ELF-1 (cell line): ENCODE measurements around the gene TMEM191C.
"Not testable (repeated sequence)": the region's sequence is repeated elsewhere in the genome, so short reads cannot be mapped to it uniquely, and the experiment has no call there.

Source experiments
- DNase-seq: peaks from one replicate; pipeline ENCODE4 v3.0.0-alpha.2; 2016; ENCODE audit warnings: low read depth, low spot score

Gene TMEM191C

DNA sequence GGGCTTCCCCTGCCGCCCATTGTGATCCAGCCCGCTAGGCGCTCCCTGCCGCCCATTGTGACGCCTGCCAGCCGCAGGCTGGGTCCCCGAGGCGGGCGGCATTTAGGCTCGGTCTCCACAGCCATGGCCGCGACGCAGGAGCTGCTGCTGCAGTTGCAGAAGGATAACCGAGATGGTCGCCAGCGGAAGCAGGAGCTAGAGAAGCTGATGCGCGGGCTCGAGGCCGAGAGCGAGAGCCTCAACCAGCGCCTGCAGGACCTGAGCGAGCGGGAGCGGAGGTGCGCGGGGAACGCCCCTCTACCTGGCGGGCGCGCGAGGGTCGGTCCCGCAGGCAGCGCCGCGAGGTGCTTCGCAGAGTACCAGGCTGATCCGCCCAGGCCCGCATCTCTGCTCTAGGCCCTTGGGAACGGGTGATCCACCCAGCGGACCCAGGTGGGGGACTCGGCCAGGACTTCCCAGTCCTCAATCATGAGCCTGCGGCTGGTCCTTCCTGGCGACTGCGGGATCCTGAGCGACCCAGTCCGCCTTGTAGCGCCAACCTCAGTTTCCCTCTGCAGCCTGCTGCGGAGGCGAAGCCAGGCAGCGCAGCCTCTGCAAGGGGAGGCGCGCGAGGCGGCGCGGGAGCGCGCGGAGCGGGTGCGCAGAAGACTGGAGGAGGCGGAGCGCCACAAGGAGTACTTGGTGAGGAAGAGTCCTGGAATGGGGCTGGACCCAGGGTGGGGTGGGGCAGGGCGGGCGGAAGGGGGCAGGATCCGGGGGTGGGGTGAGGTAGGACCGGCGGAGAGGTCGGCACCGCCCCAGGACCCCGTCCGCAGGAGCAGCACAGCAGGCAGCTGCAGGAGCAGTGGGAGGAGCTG is at the start of gene TMEM191C:
TSS of gene TMEM191C (plus strand) at position 51 of the 857 bp plus-strand sequence. CDS start at position 124, 73 bp downstream.
- not testable (repeated sequence) for DNase-seq

GRCh38 chr22:21417853-21418252 is 49.3 kb upstream of the TMEM191C start:
- not testable (repeated sequence) for DNase-seq

DNA sequence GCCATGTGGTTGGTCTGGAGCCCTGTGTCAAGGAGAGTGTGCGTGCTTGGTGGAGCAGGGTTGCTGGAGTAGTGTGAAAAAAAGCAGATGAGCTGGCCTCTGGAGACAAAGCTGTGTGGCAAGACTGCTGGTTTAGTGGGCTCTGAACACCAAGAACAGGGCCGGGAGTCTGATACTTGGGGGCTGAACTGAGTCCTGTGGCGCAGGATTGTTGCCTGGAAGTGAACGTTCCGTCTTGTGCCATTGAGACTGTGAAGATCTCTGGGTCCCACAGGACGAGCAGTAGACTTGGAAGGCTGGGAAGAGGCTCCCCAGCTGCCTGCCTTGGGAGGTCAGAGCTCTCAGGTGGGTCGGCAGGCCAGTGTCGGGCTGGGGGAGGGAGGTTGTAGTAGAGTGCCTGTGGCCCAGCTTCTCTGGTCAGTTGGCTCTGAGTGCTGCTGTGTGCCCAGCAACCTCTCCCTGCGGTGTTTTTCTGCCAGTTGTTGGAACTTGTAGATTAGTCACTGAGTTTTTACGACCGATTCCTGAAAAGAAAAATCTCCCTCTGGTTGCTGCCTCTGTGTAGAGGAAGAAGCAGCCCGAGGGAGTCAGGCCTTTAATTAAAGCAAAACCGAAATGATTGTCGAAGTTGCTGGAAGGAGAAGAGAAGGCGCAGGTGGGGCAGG is 48.1 kb upstream of the TMEM191C start:
- DNase-seq, result not testable (repeated sequence)

DNA sequence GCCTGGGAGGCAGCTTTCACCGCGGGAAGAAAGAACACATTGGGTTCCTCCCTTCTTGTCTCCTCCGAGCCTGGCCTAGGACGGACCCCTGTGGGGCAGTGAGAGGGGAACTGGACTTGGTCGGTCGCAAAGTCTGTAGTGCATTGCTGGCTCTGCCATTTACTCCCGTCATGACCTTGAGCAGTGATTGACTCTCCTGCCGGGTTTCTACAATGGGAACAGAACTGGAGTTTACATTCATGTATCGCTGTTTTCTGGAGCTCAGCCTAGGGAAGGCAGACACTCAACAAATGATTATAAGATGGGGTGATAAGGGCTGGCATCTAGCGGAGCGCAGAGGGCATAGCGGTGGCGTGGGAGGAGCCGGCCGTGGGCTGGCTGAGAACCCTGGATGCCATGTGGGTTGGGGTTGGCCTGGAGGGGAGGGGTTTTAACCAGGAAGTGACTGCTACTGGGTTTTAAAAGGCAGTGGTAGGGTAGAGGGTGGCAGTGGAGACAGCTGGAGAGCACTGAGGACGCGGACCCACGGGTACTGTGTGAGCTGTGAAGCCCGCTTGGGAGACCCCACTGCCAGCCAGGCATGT is 46.9 kb upstream of the TMEM191C start:
- not testable (repeated sequence) for DNase-seq

DNA sequence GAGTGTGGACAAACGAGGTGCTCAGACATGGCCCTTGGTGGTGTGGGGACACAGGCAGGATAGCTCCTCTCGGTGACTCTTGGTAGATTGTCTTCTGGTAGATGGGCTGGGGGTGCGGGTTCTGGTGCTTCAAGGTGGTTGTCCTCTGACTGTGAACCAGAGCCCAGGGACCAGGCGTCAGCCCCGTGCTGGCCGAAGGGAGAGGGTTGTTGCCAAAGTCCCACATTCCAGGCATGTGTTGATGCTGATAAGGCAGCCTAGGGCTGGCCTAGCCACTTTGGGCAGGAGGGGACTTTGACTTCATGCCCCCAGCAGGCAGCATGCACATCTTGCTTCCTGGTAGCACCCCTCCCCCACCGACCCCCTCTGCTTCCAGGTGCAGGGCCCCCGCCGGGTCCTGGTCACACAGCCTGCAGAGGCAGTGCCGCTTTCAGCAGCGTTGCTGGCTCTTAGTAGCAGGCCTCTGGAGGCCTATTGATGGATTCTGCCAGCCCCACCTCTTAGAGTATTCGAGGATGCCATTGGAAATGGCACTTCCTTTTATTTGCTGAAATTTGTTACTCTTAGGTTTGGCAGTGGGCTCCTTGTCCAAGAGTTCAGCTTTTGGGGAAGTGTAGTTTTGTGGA is 43.0 kb upstream of the TMEM191C start:
- not testable (repeated sequence) for DNase-seq

DNA sequence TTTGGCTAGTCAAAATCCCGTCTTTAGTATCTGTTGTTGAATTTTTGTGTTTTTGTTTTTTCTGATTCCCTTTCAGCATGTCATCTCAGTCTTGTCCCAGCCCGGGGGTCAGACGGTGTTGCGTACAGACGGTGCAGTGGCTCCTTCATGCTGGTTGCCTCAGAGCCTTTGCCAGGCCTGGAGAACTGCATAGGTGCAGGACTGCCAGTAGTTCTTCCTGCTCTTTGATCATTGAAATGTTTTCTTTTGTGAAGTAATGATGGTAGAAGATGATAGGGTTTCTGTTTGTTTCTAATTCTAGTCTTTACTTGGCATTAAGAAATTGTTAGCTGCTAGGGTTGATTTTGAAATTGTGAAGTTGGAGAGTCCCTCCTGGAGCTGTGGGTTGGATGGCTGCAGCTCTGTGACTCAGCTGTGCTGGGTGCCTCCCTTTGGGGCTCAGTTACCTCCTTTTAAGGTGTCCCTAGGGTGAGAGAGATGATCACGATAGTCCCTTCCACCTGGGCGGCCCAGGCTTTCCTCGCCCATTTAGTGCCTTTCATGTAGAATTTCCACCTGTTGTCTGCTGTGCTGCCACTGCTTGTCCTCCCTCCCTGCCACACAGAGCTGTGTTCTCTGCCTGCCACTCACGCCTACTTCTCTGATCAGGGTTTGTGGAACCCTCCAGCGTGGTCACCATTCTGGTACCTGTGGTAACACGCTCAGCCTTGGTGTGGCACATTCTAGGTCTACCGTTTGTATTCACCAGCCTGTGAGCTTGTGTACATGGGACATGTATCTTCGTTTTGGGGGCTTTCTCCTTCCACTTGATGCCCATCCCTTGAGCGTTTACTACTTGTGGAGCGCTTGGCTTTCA is 32.6 kb upstream of the TMEM191C start:
- not testable (repeated sequence) for DNase-seq

- not testable (repeated sequence) for DNase-seq
Observed at GRCh38 chr22:21435998-21436810, 31.0 kb upstream of the TMEM191C start.

- DNase-seq, result not testable (repeated sequence)
Observed at GRCh38 chr22:21438013-21438412, 29.2 kb upstream of the TMEM191C start.

- not testable (repeated sequence) for DNase-seq
Observed at GRCh38 chr22:21440018-21440636, 27.1 kb upstream of the TMEM191C start.

DNA sequence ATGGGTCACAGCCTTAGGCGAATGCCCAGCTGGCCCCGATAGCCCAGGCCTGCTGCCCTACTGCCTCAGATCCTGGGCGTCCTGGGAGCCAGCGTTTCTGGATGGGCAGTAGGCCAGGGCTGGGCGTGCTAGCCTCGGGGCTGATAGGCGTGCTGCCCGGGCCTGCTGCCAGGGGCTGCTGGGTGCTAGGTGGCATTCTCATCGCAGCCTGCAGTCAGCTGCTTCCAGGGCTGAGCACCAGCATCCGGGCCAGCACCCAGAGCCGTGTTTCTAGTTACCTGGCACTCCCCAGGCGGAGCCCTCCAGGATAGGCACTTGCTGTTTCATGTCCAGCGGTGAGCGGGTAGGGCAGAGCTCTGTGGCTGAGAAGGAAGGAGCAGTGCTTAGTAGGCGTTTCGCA is 26.5 kb upstream of the TMEM191C start:
- DNase-seq, result not testable (repeated sequence)

- not testable (repeated sequence) for DNase-seq
Observed at GRCh38 chr22:21441170-21441569, 26.0 kb upstream of the TMEM191C start.

DNA sequence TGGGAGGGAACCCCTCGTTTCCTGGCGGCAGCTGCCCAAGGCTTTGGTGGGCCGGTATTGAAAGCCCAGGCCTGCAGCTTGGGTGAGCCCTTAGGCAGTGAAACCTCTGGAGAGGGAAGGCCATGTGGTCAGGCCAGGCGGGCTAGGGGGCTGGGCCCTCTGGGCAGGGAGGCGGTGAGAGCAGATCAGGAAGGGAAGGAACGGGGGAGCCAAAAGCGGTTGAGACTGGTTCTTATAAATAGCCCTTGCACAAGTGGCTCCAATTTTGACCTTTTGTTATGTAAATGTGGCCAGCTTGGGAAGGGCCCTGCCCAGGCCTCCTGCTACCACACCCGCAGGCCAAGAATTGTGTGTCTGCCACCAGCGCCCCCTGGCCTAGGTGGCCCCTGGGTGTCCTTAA is 25.1 kb upstream of the TMEM191C start:
- not testable (repeated sequence) for DNase-seq

DNA sequence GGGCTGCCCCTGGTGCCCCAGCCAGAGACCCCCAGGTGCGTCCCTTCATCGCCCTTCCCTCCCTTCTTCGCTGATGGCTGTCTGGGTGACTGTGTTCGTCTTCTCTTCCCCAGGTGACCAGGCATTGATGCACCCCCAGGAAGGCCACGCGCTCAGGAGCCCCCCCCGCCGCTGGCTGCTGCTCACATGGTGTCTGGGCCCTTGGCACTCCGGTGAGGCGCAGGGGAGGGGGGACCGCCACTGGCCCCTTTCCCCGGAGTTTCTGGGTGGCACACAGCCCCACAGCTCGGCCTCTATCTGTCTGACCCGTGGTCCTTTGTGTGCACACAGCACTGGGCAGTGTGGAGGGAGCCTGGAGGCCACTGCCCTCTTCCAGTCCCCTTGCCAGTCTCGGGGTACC is 24.5 kb upstream of the TMEM191C start:
- not testable (repeated sequence) for DNase-seq

- no peak for DNase-seq
Observed at GRCh38 chr22:21443057-21443734, 24.0 kb upstream of the TMEM191C start.

- no peak for DNase-seq
Observed at GRCh38 chr22:21443735-21444421, 23.3 kb upstream of the TMEM191C start.

- DNase-seq, result no peak
Observed at GRCh38 chr22:21444701-21445436, 22.3 kb upstream of the TMEM191C start.

DNA sequence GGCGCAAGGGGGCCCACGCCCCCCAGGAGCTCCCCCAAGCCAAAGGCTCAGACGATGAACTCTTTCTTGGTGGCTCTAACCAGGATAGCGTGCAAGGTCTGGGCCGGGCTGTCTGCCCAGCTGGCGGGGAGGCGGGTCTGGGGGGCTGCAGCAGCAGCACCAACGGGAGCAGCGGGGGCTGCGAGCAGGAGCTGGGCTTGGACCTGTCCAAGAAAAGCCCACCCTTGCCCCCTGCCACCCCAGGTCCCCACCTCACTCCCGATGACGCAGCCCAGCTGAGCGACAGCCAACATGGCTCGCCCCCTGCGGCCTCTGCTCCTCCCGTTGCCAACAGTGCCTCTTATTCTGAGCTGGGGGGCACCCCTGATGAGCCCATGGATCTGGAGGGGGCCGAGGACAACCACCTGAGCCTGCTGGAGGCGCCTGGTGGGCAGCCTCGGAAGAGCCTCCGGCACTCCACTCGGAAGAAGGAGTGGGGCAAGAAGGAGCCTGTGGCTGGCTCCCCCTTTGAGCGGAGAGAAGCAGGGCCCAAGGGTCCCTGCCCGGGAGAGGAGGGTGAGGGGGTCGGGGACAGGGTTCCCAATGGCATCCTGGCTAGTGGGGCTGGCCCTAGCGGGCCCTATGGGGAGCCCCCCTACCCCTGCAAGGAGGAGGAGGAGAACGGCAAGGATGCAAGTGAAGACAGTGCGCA is 21.6 kb upstream of the TMEM191C start:
- DNase-seq, result no peak
